Measurements from ENCODE around the gene SUSD6.
"Not testable (repeated sequence)": the region's sequence is repeated elsewhere in the genome, so short reads cannot be mapped to it uniquely, and the experiment has no call there.

SUSD6 gene

DNA sequence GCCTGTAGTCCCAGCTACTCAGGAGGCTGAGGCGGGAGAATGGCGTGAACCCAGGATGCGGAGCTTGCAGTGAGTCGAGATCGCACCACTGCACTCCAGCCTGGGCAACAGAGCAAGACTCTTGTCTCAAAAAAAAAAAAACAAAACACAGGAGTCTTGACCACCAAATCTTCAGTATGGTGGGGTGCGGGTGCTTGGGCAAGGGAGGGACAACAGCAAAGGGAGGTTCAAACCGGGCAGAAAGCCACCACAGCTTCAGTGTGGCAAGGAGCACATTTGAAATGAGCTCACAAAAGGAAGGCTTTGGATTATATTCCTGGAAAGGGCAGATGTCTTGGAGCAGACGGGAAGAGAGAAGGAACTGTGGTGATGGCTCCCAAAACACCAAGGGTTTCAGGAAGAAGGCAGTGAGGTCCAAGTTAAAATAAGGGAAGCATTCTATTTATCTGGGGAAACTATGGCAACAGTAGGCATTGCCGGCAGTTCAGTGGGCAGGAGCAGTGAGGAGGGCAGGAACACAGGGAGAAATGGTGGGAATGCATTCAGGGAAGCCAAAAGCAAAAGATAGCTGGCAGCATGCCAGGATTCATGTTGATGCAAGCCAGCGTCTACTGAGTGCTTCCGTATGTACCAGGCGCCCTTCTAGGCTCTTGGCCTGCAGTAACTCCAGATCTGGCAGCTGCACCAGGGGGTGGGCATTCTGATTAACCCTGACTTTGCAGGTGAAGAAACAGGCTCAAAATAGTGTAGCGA, 104.5 kb downstream of the SUSD6 start:
- no peak for DNase-seq

DNA sequence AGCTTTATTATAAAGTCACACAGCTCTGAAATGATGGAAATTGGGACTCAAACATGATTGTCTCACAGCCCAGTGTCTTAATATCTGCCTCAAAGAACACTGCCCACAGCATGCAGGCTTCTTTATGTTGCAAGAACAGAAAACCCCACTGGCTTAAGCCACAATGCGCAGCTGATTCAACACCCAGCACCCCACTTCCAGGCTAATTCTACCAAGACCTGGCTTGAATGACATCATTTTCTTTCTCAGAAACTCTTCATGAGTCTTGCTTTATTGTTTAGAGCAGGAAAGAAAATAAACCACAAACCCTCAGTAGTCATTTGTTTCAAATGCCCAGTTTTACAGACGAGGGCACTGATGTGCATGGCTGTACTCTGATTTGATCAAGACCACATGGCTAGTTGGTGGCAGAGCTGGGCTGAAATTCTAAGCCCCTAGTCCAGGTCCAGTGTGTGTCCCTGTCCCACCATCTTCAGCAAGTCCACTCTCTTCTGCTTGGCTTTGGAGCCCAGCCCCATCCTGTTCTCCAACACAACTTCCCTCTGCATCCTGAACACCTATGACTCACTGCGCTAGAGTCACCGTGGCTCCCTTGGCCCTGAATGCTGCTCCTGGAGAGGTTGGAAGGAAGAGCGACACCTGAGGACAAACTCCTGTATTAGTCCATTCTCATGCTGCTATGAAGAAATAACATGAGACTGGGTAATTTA, 105.2 kb downstream of the SUSD6 start:
- DNase-seq = no peak

DNA sequence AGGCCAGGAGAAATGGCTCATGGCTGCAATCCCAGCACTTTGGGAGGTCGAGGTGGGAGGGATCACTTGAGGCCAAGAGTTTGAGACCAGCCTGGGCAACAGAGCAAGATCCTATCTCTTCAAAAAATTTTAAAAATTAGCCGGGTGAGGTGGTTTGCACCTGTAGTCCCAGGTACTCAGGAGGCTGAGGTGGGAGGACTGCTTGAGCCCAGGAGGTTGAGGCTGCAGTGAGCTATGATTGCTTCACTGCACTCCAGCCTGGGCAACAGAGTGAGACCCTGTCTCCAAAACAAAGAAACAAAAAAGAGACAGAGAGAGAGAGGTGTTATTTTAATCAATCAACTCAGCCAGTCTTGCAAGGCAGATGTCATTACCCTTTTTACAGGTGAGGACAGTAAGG, 107.2 kb downstream of the SUSD6 start:
- not testable (repeated sequence) for DNase-seq

DNA sequence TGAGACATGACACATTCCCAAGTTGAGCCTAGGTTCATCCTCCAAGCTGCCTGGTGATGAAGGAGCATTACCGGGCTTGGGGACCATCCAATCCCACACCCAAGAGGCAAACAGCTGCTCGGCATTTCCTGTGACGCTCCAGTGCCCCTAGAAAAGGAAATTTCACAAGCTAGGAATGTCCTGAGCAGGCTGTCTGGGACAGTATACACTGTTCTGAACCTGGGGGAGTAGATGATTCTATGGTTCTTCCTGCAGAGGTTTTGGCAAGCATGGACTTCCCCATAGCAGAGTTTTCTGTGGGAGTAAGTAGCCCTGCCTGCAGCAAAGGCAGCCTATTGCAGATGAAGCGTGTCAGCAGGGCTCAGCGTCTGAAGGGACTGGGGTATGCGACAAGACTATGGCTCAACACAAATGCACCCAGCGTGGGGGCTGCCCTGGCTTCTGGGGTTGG, 108.1 kb downstream of the SUSD6 start:
- DNase-seq = no peak

DNA sequence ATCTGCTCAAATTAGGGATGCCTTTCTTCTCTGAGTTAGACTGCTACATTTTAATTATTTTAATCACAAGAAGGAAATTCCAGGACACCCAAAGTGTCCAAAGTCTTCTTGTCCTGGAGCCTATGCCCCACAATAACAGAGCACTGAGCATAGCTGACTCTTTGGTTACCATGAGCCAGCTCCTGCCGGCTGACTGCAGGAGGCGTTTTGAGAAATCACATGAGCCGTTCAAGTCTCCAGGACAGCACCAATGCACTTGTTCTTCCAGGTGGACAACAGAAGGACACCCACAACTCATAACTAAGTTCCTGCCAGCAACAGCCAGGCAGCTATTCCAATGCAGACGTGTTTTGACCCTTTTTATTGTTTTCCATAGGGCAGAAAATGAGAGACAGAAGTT, 109.5 kb downstream of the SUSD6 start:
- no peak for DNase-seq

DNA sequence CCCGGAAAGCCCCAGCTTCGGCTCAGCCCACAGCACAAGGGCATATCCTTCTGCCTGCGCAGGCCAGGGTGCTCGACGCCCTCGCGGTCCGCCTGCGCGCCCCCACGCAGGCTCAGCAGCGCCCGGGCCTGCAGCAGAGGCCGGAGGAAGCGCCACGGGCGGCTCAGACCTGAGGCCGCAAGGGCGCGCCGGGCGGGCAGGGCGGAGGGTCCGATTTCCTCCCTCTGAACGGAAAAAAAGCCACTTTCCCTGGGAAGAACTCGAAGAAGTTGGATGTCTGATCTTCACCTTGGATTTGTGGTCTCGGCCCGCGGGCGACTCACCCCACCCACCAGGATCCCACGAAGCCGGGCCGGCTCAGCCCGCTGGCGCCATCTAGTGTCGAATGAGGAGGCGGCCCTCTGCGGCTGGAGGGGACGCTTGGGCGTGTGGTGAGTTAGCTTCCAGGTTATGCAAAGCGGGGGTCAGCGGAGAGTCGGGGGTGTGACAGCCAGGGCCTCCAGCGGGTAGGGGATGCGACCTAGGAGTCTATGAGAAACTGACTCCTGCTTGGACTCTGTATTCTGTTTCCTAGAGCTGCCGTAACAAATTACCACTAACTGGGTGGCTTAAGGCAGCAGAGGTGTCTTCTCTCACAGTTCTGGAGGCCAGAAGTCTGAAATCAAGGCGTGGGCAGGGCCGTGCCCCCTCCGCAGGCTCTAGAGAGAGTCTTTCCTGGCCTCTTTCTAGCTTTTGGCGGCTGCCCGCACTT, 115.5 kb downstream of the SUSD6 start:
- peak; percentile 83 for DNase-seq

DNA sequence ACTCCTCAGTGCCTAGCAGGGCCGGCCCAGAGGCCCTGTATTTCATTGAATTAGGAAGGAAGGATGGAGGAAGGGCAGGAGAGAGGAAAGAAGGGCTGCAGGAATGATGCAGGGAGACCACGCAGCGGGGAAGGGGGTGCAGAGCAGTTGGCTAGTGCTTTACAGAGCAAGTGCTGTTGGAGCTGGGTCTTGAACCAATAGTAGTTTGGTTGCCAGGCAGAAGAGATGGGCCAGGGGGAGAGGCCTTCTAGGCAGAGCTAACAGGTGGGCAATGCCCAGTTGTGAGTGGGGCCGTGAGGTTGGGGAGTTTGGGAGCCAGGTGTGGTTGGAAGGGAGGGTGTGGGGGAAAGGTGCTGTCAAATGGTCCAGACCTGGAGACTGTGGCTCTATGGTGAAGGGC, 116.5 kb downstream of the SUSD6 start:
- no peak for DNase-seq

DNA sequence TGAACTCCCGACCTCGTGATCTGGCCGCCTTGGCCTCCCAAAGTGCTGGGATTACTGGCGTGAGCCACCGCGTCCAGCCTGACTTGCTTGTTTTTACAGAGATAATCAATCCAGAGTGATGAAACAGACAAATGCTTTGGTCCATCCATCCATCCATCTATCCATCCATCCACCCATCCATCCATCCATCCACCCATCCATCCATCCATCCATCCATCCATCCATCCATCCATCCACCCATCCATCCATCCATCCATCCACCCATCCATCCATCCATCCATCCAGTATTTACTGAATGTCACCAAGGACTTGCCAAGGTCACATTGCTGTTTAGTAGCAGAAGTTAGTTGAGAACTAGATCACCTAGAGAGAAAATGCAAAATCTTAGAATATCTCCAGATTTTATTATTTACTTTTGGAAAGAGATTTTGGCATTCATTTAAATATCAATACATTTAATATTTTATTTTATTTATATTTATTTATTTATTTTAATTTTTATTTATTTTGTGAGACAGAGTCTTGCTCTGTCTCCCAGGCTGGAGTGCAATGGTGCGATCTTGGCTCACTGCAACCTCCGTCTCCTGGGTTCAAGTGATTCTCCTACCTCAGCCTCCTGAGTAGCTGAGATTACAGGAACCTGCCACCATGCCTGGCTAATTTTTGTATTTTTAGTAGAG, 120.7 kb downstream of the SUSD6 start:
- not testable (repeated sequence) for DNase-seq

DNA sequence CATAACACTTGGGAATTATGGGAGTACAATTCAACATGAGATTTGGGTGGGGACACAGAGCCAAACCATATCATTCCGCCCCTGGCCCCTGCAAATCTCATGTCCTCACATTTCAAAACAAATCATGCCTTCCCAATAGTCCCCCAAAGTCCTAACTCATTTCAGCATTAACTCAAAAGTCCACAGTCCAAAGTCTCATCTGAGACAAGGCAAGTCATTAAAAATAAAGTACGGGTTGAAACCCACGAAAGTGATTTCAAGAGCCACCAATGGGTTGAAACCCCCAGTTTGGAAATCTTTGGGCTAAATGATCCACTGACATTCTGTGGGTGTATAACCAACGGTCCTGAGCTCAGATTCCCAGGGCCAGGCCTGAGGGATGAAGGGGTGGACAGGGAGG, 125.0 kb downstream of the SUSD6 start:
- not testable (repeated sequence) for DNase-seq

DNA sequence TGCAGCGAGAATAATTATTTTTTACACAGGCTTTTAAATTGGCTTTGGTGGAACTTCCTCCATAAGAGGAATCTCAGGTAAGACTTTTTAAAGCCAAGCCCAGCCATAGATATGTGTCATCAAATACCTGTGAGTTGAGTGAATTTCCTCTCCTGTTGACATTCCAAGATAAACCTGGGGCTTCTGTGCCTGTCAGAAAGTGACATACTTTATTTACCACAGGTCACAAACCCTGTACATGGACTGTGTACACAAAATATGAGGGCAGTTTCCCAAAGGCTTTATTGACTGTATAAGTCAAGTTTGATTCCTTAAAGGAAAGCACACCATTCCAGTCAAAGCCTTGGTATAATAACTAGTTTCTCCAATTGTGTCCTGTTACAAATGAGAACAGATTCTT, 129.7 kb downstream of the SUSD6 start:
- DNase-seq = no peak

DNA sequence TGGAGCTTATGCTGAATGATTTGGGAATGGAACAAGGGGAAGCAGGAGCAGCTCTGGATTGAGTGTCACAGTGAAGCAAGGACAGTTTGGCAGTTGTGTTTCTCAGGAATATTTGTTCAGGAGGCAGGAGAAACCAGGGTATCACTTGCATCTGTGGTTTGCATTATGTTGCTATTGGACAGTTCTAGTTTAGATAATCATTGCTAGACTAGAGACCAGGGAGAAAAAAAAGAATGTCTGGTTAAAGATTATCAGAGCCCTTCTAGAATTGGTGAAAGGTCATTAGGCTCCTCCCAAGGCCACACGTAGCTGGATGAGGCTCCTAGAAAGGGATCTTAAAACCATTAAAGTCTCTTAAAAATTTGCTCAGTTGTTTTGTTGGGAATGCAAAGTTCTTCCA, 138.6 kb downstream of the SUSD6 start:
- DNase-seq = no peak

DNA sequence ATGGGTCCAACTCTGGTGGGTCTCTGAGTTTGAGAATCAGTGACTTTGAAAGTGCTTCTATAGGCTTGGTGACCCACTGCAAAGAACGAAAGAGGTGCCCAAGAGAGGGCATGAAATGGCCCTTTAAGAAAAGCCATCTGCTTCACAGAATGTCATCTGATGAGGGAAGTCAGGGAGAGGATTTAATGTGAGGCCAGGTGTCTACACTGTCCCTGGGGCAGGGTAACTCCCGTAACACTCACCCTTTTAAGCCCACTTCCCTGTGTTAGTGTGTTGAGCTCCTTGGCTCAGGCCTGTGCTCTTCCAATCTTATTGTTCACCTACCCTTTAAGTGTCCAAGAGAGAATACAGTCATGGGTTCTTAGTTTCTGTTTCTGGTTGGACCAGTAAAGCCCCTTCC, 139.1 kb downstream of the SUSD6 start:
- DNase-seq = no peak

DNA sequence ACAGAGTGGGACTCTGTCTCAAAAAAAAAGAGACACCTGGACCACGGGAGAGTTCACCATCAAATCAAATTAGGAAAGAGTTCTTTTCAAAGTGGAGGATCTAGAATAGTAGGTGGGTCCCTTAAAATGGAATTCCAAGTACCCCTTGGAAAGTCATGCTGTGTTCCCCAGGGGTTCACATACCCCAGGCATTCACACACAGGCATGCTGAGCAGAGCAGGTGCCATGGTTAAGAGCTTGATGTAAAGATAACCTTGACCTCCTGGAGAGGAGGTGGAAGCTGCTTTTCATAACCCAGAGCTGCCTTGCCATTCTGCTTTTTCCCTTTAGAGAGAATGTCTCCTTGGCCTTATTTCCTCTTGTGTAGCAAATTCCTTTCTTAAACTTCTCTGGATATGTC, 141.4 kb downstream of the SUSD6 start:
- no peak for DNase-seq

DNA sequence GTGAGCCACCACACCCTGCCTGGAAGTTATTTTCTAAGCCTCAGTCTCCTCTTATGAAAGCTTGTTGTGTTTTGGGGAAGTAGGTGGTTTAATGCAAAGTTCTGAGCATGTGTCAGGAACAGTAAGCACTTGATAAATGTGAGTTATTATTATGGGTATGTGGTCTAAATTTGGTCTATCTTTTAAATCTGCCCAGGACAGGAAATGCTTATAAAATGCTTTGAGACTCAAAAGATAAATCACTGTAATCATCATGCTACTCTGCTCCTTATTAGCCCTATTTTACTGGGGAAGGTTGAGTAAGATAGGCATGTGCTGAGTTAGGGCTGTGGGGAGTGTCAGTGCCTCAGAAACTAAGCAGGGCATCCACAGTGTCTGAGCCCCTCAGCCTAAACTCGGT, 142.5 kb downstream of the SUSD6 start:
- no peak for DNase-seq

DNA sequence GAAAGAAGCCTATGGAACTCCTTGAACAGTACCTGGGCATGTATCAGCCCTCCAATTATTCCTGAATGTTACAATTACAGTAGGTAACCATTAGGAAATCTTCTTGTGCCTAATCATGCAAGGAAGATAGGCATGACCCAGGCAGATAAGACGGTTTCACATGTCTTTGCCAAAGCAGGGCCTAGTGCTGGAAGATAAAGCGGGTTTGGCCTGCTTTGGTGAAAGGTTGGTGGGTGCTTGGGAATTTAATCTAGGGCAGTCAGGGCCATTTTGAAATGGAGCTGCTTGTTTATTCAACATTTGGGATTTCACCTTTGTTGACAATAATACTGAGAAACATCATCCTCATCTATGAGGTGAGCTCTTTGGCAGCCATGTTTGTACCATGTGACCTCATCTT, 143.1 kb downstream of the SUSD6 start:
- DNase-seq = no peak

DNA sequence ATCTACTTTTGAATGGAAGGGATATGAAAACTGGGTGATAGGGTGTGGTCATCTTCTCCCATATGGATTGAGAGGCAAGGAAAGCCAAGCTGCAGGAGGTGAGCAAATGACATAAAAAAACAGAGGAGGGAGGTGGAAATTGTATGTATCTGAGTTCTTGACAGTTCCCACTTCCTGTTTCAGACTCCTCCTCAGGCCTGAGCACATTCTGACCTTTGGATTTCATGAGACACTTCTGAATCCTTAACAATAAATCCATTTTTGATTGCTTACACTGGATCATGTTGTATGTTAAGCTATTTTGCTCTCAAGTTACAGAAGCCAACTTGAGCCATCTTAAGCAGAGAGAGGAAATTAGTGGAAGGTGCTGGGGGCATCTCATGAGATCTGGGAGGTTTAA, 143.9 kb downstream of the SUSD6 start:
- no peak for DNase-seq

DNA sequence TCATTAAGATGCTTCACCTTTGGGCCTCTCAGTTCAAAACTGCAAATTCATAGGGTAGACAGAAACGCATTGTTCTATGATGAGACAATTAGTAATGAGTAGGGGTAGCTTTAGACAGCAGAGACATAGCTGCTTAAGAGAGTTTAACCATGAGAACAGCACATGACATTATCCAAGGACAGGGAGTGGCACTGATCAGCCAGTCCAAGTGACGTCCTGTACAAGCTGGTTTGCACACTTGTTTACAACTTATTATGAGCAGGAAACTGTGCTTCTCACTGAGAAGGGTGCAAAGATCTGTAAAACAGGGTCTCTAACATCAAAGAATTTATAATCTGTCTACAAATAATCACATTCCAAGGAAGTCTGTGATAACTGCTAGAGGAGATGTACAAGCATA, 144.4 kb downstream of the SUSD6 start:
- no peak for DNase-seq

DNA sequence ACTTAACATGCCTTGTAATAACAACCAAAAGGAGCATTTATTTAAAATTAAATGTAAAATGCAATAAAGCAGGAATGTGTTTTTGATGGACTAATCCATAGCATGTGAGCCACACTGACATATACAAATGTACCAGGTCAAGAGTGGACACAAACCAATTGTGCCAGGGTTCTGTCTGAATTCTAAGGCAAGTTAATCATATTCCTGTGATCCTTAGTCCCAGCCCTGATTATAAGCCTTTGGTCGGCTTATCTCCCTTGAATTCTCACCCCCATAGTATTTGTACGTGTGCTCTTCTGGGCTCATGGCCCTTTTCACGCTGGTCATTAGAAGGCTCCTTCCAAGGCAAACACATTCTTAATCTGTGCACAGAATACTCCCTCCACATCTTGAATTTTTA, 144.9 kb downstream of the SUSD6 start:
- no peak for DNase-seq

DNA sequence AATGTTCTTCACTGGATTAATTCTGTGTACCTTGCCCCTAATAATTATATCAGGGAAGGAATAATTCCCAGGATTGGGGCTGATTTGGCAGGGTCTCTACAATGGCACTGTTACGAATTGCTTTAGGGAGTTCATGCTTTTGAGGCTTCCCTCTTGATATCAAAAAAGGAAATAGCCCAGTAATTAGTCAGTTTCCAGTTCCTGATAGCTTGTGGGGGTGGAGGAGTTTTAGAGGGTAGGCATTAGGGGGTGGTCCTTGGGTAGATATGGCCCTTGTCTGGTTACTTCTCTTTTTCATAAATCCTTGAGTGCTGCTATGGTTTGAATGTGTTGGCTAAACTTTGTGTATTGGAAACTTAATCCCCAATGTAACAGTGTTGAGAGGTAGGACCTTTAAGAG, 149.4 kb downstream of the SUSD6 start:
- no peak for DNase-seq

DNA sequence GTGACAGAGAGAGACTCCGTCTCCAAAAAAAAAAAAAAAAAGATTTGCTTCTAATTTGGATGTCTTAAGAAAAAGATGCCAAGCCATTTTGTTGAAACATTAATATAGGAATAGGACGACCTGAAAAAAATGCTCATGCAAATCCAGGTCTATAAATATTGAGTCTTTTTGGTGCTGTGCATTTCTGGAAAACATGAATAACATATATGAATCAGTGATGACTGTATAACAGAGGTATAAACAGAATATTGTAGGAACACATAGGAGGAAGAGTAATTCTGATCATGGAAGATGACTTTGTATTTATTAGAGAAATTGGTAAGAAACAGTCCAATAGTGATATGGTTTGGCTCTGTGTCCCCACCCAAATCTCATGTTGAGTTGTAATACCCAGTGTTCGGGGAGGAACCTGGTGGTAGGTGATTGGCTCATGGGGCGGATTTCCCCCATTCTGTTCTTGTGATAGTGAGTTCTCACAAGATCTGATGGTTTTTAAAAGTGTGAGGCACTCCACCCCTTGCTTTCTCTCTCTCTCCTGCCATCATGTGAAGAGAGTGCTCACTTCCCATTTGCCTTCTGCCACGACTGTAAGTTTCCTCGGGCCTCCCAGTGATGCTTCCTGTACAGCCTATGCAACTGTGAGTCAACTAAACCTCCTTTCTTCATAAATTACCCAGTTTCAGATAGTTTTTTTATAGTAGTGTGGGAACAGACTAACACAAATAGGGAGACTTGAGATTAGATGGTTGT, 152.5 kb downstream of the SUSD6 start:
- DNase-seq = peak; percentile 17

Measured in stimulated activated CD4-positive, alpha-beta T cell treated with anti-CD3 and anti-CD28 coated beads, Interleukin-12 subunit alpha, Interleukin-12 subunit beta, amount 100 ng/mL, for 4 hours (primary cell).